GM18868 (cell line): Measurements from ENCODE around the gene WASF2.
A peak's percentile ranks its signal among the peaks of the same experiment; 100 is the strongest.
"Not testable (repeated sequence)": the region's sequence is repeated elsewhere in the genome, so short reads cannot be mapped to it uniquely, and the experiment has no call there.

Experiments
- ATAC-seq: cut with Tn5 transposase; IDR thresholded peaks from one replicate; pipeline ENCODE4 v1.9.1; 2021; ENCODE audit warnings: mild to moderate bottlenecking, moderate library complexity; ENCODE audit not compliant: unreplicated experiment

The WASF2 gene

GRCh38 chr1:27455139-27455811 is 34.7 kb downstream of the WASF2 start:
- ATAC-seq = no peak

GRCh38 chr1:27454610-27455009 is 35.4 kb downstream of the WASF2 start:
- no peak for ATAC-seq

- ATAC-seq = no peak
These were observed 38.6 kb downstream of the WASF2 start for GRCh38 chr1:27451343-27451742.

GRCh38 chr1:27448982-27449381 is 41.0 kb downstream of the WASF2 start:
- no peak for ATAC-seq

- ATAC-seq = no peak
These were observed 42.1 kb downstream of the WASF2 start for GRCh38 chr1:27447883-27448282.

- ATAC-seq = no peak
These were observed 42.6 kb downstream of the WASF2 start for GRCh38 chr1:27447399-27447798.

- ATAC-seq = no peak
These were observed 43.4 kb downstream of the WASF2 start for GRCh38 chr1:27446496-27447020.

- peak; percentile 56 for ATAC-seq
These were observed 44.6 kb downstream of the WASF2 start for GRCh38 chr1:27445177-27445936.

- ATAC-seq = no peak
These were observed 45.3 kb downstream of the WASF2 start for GRCh38 chr1:27444632-27445031.

GRCh38 chr1:27439150-27439549 is 50.8 kb downstream of the WASF2 start:
- ATAC-seq = no peak

- no peak for ATAC-seq
These were observed 51.3 kb downstream of the WASF2 start for GRCh38 chr1:27438621-27439061.

GRCh38 chr1:27436204-27437159 is 53.5 kb downstream of the WASF2 start:
- no peak for ATAC-seq

GRCh38 chr1:27435566-27436203 is 54.3 kb downstream of the WASF2 start:
- no peak for ATAC-seq

GRCh38 chr1:27433706-27434105 is 56.3 kb downstream of the WASF2 start:
- no peak for ATAC-seq

GRCh38 chr1:27432725-27433124 is 57.2 kb downstream of the WASF2 start:
- not testable (repeated sequence) for ATAC-seq

GRCh38 chr1:27431601-27431940 is 58.4 kb downstream of the WASF2 start:
- ATAC-seq = no peak

- no peak for ATAC-seq
These were observed 58.9 kb downstream of the WASF2 start for GRCh38 chr1:27430903-27431600.

- ATAC-seq = no peak
These were observed 60.9 kb downstream of the WASF2 start for GRCh38 chr1:27429029-27429425.

GRCh38 chr1:27428316-27429028 is 61.5 kb downstream of the WASF2 start:
- ATAC-seq = no peak
